ENCODE results near the gene NUP85.
A peak's percentile ranks its signal among the peaks of the same experiment; 100 is the strongest.
"Not testable (repeated sequence)": the region's sequence is repeated elsewhere in the genome, so short reads cannot be mapped to it uniquely, and the experiment has no call there.

The NUP85 gene, protein sequence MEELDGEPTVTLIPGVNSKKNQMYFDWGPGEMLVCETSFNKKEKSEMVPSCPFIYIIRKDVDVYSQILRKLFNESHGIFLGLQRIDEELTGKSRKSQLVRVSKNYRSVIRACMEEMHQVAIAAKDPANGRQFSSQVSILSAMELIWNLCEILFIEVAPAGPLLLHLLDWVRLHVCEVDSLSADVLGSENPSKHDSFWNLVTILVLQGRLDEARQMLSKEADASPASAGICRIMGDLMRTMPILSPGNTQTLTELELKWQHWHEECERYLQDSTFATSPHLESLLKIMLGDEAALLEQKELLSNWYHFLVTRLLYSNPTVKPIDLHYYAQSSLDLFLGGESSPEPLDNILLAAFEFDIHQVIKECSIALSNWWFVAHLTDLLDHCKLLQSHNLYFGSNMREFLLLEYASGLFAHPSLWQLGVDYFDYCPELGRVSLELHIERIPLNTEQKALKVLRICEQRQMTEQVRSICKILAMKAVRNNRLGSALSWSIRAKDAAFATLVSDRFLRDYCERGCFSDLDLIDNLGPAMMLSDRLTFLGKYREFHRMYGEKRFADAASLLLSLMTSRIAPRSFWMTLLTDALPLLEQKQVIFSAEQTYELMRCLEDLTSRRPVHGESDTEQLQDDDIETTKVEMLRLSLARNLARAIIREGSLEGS

GRCh38 chr17:75205037-75205792 lies at the start of gene NUP85:
Gene NUP85 (plus strand): TSS chr17:75205679. CDS start chr17:75205762, 83 bp downstream.
- peak; percentile 92 for DNase-seq

DNA sequence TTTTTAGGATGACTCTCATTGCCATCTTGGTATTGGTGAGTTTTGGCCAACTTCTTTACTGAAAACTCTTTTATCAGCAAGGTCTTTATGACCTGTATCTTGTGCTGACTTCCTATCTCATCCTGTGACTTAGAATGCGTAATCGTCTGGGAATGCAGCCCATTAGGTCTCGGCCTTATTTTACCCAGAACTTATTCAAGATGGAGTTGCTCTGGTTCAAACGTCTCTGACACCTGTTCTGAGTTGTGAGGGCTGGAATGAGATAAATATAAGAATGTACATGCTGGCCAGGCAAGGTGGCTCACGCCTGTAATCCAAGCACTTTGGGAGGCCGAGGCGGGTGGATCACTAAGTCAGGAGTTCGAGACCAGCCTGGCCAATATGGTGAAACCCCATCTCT lies 47.0 kb upstream of the NUP85 start:
- DNase-seq: not testable (repeated sequence)

- DNase-seq: no peak
Measured at GRCh38 chr17:75159196-75160031, 46.1 kb upstream of the NUP85 start.

GRCh38 chr17:75160211-75160610 lies 45.3 kb upstream of the NUP85 start:
- DNase-seq: no peak

GRCh38 chr17:75163074-75163473 lies 42.4 kb upstream of the NUP85 start:
- no peak for DNase-seq

DNA sequence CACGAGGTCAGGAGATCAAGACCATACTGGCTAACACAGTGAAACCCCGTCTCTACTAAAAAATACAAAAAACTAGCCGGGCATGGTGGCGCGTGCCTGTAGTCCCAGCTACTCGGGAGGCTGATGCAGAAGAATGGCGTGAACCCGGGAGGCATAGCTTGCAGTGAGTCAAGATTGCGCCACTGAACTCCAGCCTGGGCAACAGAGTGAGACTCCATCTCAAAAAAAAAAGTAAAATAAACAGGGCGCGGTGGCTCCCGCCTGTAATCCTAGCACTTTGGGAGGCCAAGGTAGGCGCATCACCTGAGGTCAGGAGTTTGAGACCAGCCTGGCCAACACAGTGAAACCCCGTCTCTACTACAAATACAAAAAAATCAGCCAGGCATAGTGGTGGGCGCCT lies 40.9 kb upstream of the NUP85 start:
- DNase-seq: not testable (repeated sequence)

DNA sequence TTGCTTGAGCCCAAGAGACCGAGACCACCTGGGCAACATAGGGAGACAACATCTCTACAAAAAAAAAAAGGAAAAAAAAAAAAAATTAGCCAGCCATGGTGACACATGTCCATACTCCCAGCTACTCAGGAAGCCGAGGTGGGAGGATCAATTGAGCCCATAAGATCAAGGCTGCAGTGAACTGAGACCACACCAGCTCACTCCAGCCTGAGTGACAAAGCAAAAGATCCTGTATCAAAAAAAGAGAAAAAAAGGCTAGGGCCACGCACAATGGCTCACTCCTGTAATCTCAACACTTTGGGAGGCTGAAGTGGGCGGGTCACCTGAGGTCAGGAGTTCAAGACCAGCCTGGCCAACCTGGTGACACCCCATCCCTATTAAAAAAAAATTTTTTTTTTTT lies 36.5 kb upstream of the NUP85 start:
- no peak for DNase-seq

GRCh38 chr17:75173526-75173925 lies 32.0 kb upstream of the NUP85 start:
- no peak for DNase-seq

DNA sequence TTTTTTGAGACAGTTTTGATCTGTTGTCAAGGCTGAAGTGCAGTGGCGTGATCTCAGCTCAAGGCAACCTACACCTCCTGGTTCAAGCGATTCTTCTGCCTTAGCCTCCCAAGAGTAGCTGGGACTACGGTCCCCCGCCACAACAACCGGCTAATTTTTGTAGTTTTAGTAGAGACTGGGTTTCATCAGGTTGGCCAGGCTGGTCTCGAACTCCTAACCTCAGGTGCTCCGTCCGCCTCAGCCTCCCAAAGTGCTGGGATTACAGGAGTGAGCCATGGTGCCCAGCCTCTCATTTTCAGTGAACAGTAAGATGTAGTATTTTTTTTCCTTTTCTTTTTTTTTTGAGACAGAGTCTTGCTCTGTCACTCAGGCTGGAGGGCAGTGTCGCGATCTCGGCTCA lies 30.5 kb upstream of the NUP85 start:
- no peak for DNase-seq

GRCh38 chr17:75176625-75177024 lies 28.9 kb upstream of the NUP85 start:
- DNase-seq: no peak

- DNase-seq: no peak
Measured at GRCh38 chr17:75178453-75178852, 27.0 kb upstream of the NUP85 start.

DNA sequence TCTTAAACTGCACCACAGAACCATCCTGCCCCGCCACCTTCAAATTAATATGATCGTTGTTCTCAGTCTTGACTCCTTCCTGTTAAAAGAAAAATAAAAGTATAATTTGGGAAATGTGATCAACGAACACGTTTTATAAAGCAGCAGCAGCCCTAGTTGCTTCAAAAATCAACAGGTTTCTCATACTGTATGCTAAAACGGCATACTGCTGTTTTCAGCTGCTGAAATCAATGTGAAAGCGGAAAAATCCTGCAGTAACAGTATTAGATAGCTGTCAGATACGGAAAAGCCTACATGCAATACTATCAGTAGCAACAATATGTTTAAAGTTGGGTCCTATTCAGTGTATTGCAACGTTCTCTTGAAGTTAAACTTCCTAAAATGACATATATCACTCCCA lies 24.4 kb upstream of the NUP85 start:
- DNase-seq: no peak

DNA sequence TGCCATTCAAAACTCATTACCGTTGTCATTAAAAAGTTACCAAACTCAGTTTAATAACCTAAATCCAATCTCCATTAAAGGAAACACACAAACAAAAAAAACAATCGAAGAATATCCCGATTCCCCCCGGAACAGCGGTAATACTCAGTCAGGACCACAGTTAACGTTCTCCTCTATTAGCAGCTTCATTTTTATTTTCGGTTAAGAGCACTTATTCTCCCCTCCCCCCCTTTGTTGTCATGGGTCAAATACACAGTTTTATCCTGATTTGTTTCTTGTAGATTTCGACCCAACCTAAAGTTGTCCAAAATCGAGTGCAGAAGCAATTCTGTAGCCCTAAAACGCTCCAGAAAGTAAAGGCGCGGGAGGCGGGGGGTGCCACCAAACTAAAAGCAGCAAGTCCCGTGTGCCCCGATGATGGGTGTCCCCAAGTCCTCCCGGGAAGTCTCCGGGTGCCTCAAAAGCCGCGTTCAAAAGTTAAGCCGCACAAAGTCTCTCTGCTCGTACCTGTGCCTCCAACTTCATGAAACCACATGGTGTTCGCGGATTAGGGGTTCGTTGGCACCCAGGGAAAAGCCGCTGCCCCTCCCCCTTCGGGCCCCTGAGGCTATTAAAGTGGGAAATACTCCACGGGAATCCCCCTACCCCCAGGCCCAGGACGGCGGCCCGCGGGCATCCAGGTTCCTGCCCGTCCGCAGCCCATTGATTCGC lies 23.7 kb upstream of the NUP85 start:
- DNase-seq: peak; percentile 38

GRCh38 chr17:75182319-75182568 lies 23.2 kb upstream of the NUP85 start:
- DNase-seq: no peak

DNA sequence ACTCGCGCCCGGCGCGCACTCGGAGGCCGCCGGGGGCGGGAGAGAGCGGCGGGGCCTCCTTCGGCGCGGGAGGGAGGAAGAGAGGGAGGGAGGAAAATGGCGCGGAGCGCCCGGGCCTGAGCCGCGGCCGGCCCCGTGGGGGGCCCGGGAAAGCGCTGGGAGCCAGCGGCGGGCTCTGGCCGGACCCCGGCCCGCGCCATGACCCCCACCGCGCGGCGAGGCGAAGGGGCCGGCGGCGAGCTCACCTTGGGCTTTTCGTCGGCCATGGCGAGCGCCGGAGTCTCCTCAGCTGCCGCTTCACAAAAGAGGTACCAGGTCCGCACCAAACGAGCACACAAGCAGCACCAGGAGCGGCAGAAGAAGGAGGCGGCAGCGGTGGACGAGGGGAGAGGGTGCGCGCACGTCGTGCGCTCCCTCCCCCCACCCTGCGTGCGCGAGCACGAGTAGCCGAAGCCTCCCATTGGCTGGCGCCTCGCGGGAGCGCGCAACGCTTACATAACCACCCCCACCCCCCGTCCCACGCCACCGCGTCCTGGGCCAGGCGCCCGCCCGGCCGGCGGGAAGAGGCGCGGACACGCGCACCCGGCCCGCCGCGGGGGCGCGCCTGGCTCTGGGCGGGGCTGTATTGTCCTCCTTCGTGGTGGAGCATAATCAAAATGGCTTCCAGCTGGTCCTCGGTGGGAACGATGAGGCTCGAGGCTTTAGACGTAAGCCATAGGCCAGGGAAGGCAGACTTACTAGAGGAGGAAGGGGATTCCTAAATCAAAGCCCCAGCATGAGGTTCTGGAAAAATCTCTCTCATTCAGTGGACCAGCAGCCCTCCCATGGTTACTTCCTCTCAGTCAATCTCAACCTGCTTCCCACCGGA lies 22.7 kb upstream of the NUP85 start, which contains the start of gene SUMO2:
Gene SUMO2, minus strand, starts transcription at position 391 of the 868 bp plus-strand sequence. Its CDS starts 125 bp downstream, at position 266.
- peak; percentile 97 for DNase-seq

GRCh38 chr17:75183999-75184884 lies 21.2 kb upstream of the NUP85 start:
- DNase-seq: no peak

GRCh38 chr17:75188614-75189013 lies 16.9 kb upstream of the NUP85 start:
- DNase-seq: no peak

- DNase-seq: no peak
Measured at GRCh38 chr17:75191584-75191983, 13.9 kb upstream of the NUP85 start.

GRCh38 chr17:75194879-75195278 lies 10.6 kb upstream of the NUP85 start:
- no peak for DNase-seq
